Naive B cell (primary cell): ENCODE data around the gene GLG1. TPM values are rescaled to one million over a fixed set of nuclear protein-coding genes. Genes with fewer than 3 reads are reported as not detected.

Experiments used
- ATAC-seq, 2 donors: fragments of 150-1000 bp; cut with Tn5 transposase; 2 replicates each; pipeline ENCODE4 v1.10.0; 2021; ENCODE audit warnings: low read depth in 2 of 2, mild to moderate bottlenecking in 2 of 2, moderate library complexity in 2 of 2
- DNase-seq: peaks from one replicate; pipeline ENCODE4 v3.0.0; 2022
- H3K27ac Mint-ChIP-seq, 6 donors: one replicate each; pipeline ENCODE4 v1.8.0; 2020 to 2022; ENCODE audit warnings: mild to moderate bottlenecking in 6 of 6, mixed read lengths in 6 of 6, moderate library complexity in 5 of 6, inconsistent platforms in 2 of 6
- H3K27me3 Mint-ChIP-seq, 3 donors: one replicate each; pipeline ENCODE4 v1.8.0; 2021 to 2022; ENCODE audit warnings: mixed read lengths in 3 of 3, mild to moderate bottlenecking in 1 of 3
- H3K36me3 Mint-ChIP-seq, 2 donors: one replicate each; pipeline ENCODE4 v1.8.0; 2020 to 2022; ENCODE audit warnings: mixed read lengths in 2 of 2, inconsistent platforms in 1 of 2, mild to moderate bottlenecking in 1 of 2
- H3K4me1 Mint-ChIP-seq, 3 donors: one replicate each; pipeline ENCODE4 v1.8.0; 2020 to 2022; ENCODE audit warnings: mixed read lengths in 3 of 3, inconsistent platforms in 1 of 3, mild to moderate bottlenecking in 1 of 3, moderate library complexity in 1 of 3
- H3K4me3 Mint-ChIP-seq, 8 donors: one replicate each; pipeline ENCODE4 v1.8.0; 2020 to 2022; ENCODE audit warnings: mild to moderate bottlenecking in 8 of 8, mixed read lengths in 8 of 8, moderate library complexity in 8 of 8, inconsistent platforms in 2 of 8
- H3K9me3 Mint-ChIP-seq, 7 donors: one replicate each; pipeline ENCODE4 v1.8.0; 2020 to 2022; ENCODE audit warnings: mixed read lengths in 7 of 7, mild to moderate bottlenecking in 5 of 7, inconsistent platforms in 2 of 7, moderate library complexity in 1 of 7
- polyA plus RNA-seq, 6 donors: library from polyadenylated mRNA; unstranded; fragments of 300-500 nt; fragmentation: Illumina TruSeq; gene quantifications; one replicate each; pipeline ENCODE4 v1.2.3, GENCODE V29; 2021; ENCODE audit warnings: low read depth in 6 of 6

GLG1 gene
- polyA plus RNA-seq, 6 donors from 2014 or later: 71.4 to 112 (median 94.1) TPM

DNA sequence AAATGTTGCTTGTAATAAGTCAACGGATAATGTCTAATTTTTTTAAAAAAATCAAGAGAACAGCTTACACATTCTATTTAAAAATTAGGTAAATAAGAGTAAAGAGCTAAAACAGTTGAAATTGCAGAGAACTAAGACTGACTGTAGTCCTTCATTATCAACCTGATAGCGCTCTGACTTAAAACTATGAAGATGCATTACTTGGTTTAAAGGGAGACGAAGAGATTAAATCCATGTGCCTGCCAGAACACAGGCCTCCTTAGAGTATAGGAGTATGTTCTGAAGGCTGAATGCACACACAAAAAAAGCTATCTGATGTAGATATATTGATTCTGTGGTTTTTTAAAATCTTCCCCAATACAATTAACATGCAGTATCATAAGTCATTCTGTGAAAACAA, 28.5 kb downstream of the GLG1 start:
- no peak for DNase-seq
- Mint-ChIP-seq H3K4me3 (no peak overlapping the region), H3K9me3 (no peaks in the 10 kb centered on the region), H3K36me3 (no peaks in the 10 kb centered on the region), H3K27ac (no peak overlapping the region), H3K27me3 (no peaks in the 10 kb centered on the region), H3K4me1 (peaks cover 49 to 87% (median 64%) of the 10 kb centered on the region in 3 donors)
- ATAC-seq: no peak

DNA sequence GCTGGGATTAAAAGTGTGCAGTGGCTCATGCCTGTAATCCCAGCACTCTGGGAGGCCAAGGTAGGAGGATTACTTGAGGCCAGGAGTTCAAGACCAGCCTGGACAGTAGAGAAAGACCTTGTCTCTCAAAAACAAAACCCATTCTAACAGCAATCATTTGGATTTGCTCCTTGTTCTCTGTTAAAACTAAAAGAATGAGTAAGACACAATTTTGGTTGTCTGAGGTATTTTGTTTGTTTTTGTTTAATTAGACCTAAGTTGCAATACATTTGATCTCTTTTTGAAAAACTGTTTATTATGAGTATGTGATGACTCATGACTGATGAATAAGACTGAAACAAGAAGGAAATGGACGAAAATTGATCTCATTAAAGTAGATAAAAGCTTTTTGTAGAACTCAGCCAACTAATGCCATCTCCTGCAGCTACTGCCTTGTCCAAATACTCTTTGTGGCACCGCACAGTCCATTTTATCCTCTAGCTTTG, 29.0 kb downstream of the GLG1 start:
- Mint-ChIP-seq H3K4me1 (peaks cover 47 to 84% (median 61%) of the 10 kb centered on the region in 3 donors), H3K9me3 (no peaks in the 10 kb centered on the region), H3K36me3 (no peaks in the 10 kb centered on the region), H3K27me3 (no peaks in the 10 kb centered on the region), H3K27ac (no peak overlapping the region), H3K4me3 (no peak overlapping the region)
- ATAC-seq: no peak
- no peak for DNase-seq

DNA sequence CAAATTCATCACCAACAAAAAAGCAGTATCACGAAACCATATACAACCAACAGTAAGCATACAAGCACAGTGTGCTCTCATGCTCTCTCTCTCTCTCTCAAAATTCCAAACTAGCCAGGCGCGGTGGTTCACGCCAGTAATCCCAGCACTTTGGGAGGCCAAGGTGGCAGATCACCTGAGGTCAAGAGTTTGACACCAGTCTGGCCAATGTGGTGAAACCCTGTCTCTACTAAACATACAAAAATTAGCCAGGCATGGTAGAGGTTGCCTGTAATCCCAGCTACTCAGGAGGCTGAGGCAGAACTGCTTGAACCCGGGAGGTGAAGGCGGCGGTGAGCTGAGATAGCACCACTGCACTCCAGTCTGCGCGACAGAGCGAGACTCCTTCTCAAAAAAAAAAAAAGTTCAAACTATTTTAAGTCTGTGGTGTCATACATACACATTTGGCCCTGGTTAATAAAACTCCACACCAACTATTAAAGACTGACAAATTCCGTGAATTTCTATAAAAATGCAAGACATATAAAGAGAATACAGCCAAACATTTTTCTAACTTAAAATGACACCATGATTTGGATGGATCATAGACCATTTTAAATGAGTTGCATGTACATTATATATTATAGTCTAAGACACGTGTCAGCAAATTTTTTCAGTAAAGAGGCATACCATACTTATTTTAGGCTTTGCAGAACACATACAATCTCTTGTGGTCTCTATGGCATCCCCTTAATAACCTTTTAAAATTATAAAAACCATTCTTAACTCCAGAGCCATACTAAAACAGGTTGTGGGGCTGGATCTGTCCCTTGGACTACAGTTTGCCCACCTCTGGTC, 30.9 kb downstream of the GLG1 start:
- peak overlapping the region in 1 of 8 donors; percentile 30 for H3K4me3 Mint-ChIP-seq
- no peaks in the 10 kb centered on the region for H3K36me3 Mint-ChIP-seq
- ATAC-seq (no peak), DNase-seq (no peak)
- no peaks in the 10 kb centered on the region for H3K9me3 Mint-ChIP-seq
- H3K27ac Mint-ChIP-seq: peak overlapping the region in 3 of 6 donors; percentile 42 to 69 (median 44)
- H3K4me1 Mint-ChIP-seq: peaks cover 44 to 81% (median 62%) of the 10 kb centered on the region in 3 donors
- H3K27me3 Mint-ChIP-seq: no peaks in the 10 kb centered on the region

GRCh38 chr16:74575175-74575806, 31.6 kb downstream of the GLG1 start:
- H3K27ac Mint-ChIP-seq: peak overlapping the region in 2 of 6 donors; percentile 42 to 69
- peak overlapping the region in 1 of 8 donors; percentile 30 for H3K4me3 Mint-ChIP-seq

GRCh38 chr16:74574146-74574545, 32.8 kb downstream of the GLG1 start:
- Mint-ChIP-seq H3K4me1 (peaks cover 37 to 79% (median 66%) of the 10 kb centered on the region in 3 donors), H3K27ac (peak overlapping the region in 2 of 6 donors; percentile 49 to 61), H3K27me3 (no peaks in the 10 kb centered on the region), H3K36me3 (no peaks in the 10 kb centered on the region), H3K9me3 (no peaks in the 10 kb centered on the region), H3K4me3 (no peak overlapping the region)
- DNase-seq (no peak), ATAC-seq (no peak)

More at GRCh38 chr16:74575175-74575806, 31.6 kb downstream of the GLG1 start:
- Mint-ChIP-seq H3K27me3 (no peaks in the 10 kb centered on the region), H3K36me3 (no peaks in the 10 kb centered on the region), H3K9me3 (no peaks in the 10 kb centered on the region), H3K4me1 (peaks cover 40 to 81% (median 62%) of the 10 kb centered on the region in 3 donors)
- no peak for ATAC-seq
- no peak for DNase-seq

GRCh38 chr16:74573622-74574021, 33.3 kb downstream of the GLG1 start:
- Mint-ChIP-seq H3K36me3 (no peaks in the 10 kb centered on the region), H3K9me3 (no peaks in the 10 kb centered on the region), H3K4me3 (no peak overlapping the region), H3K4me1 (peaks cover 35 to 79% (median 61%) of the 10 kb centered on the region in 3 donors), H3K27ac (peak overlapping the region in 3 of 6 donors; percentile 9 to 49 (median 18)), H3K27me3 (no peaks in the 10 kb centered on the region)
- ATAC-seq: no peak
- DNase-seq: no peak

GRCh38 chr16:74570412-74571301, 36.3 kb downstream of the GLG1 start:
- DNase-seq: no peak
- ATAC-seq: no peak
- H3K27me3 Mint-ChIP-seq: no peaks in the 10 kb centered on the region
- H3K36me3 Mint-ChIP-seq: no peaks in the 10 kb centered on the region
- H3K9me3 Mint-ChIP-seq: no peaks in the 10 kb centered on the region
- H3K4me1 Mint-ChIP-seq: peaks cover 36 to 71% (median 59%) of the 10 kb centered on the region in 3 donors
- H3K27ac Mint-ChIP-seq: peak overlapping the region in 2 of 6 donors; percentile 60 to 74
- peak overlapping the region in 1 of 8 donors; percentile 9 for H3K4me3 Mint-ChIP-seq

- no peaks in the 10 kb centered on the region for H3K36me3 Mint-ChIP-seq
- peaks cover 45 to 68% (median 61%) of the 10 kb centered on the region in 3 donors for H3K4me1 Mint-ChIP-seq
- H3K4me3 Mint-ChIP-seq: no peak overlapping the region
- no peaks in the 10 kb centered on the region for H3K9me3 Mint-ChIP-seq
- DNase-seq (no peak), ATAC-seq (no peak)
- H3K27me3 Mint-ChIP-seq: no peaks in the 10 kb centered on the region
- H3K27ac Mint-ChIP-seq: peak overlapping the region in 1 of 6 donors; percentile 47
Measured at GRCh38 chr16:74568961-74569631, 37.8 kb downstream of the GLG1 start.

DNA sequence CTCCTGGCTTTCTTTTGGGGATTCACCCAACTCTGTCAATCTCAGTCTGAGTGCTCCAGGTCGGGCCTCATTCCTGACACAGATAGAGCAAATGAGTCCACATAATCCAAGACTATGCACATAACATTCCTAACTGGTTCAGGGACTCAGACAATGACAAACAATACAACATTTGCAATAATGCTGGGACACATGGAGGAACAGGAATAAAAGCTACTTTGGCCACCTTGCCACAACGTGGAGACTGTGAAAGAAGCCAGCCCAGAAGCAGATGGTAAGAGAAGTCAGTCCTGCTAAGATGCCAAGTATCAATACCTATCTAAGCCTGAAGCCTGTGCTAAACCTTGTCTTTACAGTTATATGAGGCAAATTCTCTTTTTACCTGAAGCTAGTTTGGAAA, 39.0 kb downstream of the GLG1 start:
- no peak for ATAC-seq
- peaks cover 45 to 70% (median 65%) of the 10 kb centered on the region in 3 donors for H3K4me1 Mint-ChIP-seq
- H3K4me3 Mint-ChIP-seq: no peak overlapping the region
- DNase-seq: no peak
- no peak overlapping the region for H3K27ac Mint-ChIP-seq
- H3K9me3 Mint-ChIP-seq: no peaks in the 10 kb centered on the region
- no peaks in the 10 kb centered on the region for H3K27me3 Mint-ChIP-seq
- no peaks in the 10 kb centered on the region for H3K36me3 Mint-ChIP-seq

DNA sequence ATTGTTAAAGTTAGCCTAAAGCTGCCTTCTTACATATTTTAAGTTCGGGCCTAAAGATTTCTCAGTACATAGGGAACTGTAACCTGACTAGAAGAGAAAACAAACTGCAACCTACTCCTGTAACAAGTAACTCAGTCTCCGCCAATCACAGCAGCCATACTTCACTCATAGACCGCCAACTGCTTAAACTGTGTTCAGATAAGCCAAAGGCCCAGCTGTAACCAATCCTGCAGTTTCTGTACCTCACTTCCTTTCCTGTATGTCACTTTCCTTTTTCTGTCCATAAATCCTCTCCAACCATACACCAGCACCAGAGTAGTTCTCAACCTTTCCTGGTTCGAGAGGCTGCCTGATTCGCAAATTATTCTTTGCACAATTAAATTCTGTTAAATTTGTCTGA, 41.5 kb downstream of the GLG1 start:
- DNase-seq (no peak), ATAC-seq (no peak)
- H3K27ac Mint-ChIP-seq: peak overlapping the region in 1 of 6 donors; percentile 79
- H3K4me1 Mint-ChIP-seq: peaks cover 36 to 61% (median 43%) of the 10 kb centered on the region in 3 donors
- no peaks in the 10 kb centered on the region for H3K27me3 Mint-ChIP-seq
- no peaks in the 10 kb centered on the region for H3K9me3 Mint-ChIP-seq
- no peaks in the 10 kb centered on the region for H3K36me3 Mint-ChIP-seq
- H3K4me3 Mint-ChIP-seq: peak overlapping the region in 1 of 8 donors; percentile 20

DNA sequence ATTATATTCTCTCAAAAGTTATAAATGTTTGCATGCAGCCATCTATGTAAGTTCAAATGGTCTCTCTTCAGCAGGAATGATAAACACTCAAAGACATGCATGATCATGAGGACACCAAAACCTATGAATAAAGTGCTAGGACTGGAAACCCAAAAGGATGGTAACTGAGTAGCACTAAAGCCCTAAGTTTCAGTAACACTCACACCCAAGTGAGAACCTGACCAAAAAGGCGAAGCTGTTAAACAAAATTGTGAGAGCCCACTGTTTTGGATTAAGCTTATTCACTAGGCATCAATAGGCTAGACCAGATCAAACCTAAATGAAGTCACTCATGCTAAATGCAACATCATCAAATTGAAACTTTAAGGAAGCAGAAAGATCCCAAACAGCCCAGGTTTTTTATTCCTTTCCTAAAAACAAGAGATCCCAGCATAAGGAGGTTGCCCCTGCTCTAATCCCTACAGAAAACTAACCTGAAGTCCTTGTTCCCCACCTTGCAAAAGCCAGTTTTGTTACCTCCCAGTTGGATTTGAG, 42.4 kb downstream of the GLG1 start:
- no peaks in the 10 kb centered on the region for H3K27me3 Mint-ChIP-seq
- H3K4me3 Mint-ChIP-seq: no peak overlapping the region
- ATAC-seq (no peak), DNase-seq (no peak)
- H3K9me3 Mint-ChIP-seq: no peaks in the 10 kb centered on the region
- peaks cover 38 to 56% (median 40%) of the 10 kb centered on the region in 3 donors for H3K4me1 Mint-ChIP-seq
- H3K27ac Mint-ChIP-seq: peak overlapping the region in 3 of 6 donors; percentile 8 to 30 (median 15)
- H3K36me3 Mint-ChIP-seq: no peaks in the 10 kb centered on the region

DNA sequence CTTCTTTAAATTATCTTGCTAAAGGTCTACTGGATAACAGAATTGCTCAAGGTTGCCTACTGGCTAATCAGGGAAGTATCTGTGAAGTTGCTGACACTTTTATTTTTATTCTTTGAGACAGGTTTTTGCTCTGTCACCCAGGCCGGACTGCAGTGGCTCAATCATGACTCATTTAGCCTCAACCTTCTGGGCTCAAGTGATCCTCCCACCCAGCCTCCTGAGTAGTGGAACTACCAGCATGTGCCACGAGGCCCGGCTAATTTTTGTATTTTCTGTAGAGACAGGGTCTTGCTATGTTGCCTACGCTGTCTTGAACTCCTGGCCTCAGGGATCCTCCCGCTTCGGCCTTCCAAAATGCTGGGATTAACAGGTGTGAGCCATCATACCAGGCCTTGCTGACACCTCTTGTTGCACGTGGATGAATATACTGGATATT, 43.1 kb downstream of the GLG1 start:
- Mint-ChIP-seq H3K4me1 (peaks cover 36 to 50% (median 42%) of the 10 kb centered on the region in 3 donors), H3K4me3 (no peak overlapping the region), H3K9me3 (no peaks in the 10 kb centered on the region), H3K27ac (peak overlapping the region in 4 of 6 donors; percentile 8 to 50 (median 32)), H3K27me3 (no peaks in the 10 kb centered on the region), H3K36me3 (no peaks in the 10 kb centered on the region)
- ATAC-seq (no peak), DNase-seq (no peak)
